ENCODE results near the gene SDK1.

GRCh38 chr7:4274286-4274685 is 973.2 kb downstream of the SDK1 start:
- TF ChIP-seq CTCF (conservative IDR thresholded peaks at IDR 0.05; ENCODE audit: low read depth in 2 of 2) (no peak), REST (IDR thresholded peaks at IDR 0.05; ENCODE audit: unreplicated experiment) (no peak), EZH2 (IDR thresholded peaks at IDR 0.05; ENCODE audit: low read depth, unreplicated experiment) (no peak)

Measured in GM23338 (cell line).